Astrocyte (in vitro differentiated cells and primary cell): ENCODE measurements around the gene SBNO2. TPM values are rescaled to one million over a fixed set of nuclear protein-coding genes. Genes with fewer than 3 reads are reported as not detected.

Source experiments
- DNase-seq: peaks from one replicate; pipeline ENCODE4 v3.0.0-alpha.2; 2010; ENCODE audit warnings: low read depth
- FAIRE-seq: peaks from 2 replicates; lab custom pipeline; 2011; peaks lifted over from hg19 to GRCh38; lab: Jason Lieb, UNC
- H2AFZ ChIP-seq: 2 replicates; pipeline ENCODE4 v1.6.0; 2012; ENCODE audit warnings: low read depth, low read length, inconsistent platforms
- H3K27ac ChIP-seq: 2 replicates; pipeline ENCODE4 v1.5.1; 2011; ENCODE audit warnings: low read depth, low read length, inconsistent platforms
- H3K27me3 ChIP-seq: 2 replicates; pipeline ENCODE4 v1.6.0; 2011; ENCODE audit warnings: low read length, inconsistent platforms; ENCODE audit not compliant: insufficient read depth
- H3K36me3 ChIP-seq: 2 replicates; pipeline ENCODE4 v1.5.1; 2011; ENCODE audit warnings: low read length, inconsistent platforms; ENCODE audit not compliant: insufficient read depth
- H3K4me1 ChIP-seq: 2 replicates; pipeline ENCODE4 v1.5.1; 2011; ENCODE audit warnings: low read length, inconsistent platforms; ENCODE audit not compliant: insufficient read depth
- H3K4me2 ChIP-seq: 2 replicates; pipeline ENCODE4 v1.6.0; 2012; ENCODE audit warnings: low read length, inconsistent platforms
- H3K4me3 ChIP-seq: 2 replicates; pipeline ENCODE4 v1.5.1; 2011; ENCODE audit warnings: low read depth, mild to moderate bottlenecking, low read length, inconsistent platforms; ENCODE audit not compliant: insufficient read depth
- H3K79me2 ChIP-seq: 2 replicates; pipeline ENCODE4 v1.6.0; 2012; ENCODE audit warnings: mild to moderate bottlenecking, low read length, inconsistent platforms; ENCODE audit not compliant: insufficient read depth
- H3K9ac ChIP-seq: 2 replicates; pipeline ENCODE4 v1.6.0; 2012; ENCODE audit warnings: mild to moderate bottlenecking, low read length, inconsistent platforms
- H3K9me3 ChIP-seq: 2 replicates; pipeline ENCODE4 v1.5.1; 2012; ENCODE audit warnings: low read depth, mild to moderate bottlenecking, low read length, inconsistent platforms; ENCODE audit not compliant: insufficient read depth
- H4K20me1 ChIP-seq: 2 replicates; pipeline ENCODE4 v1.6.0; 2012; ENCODE audit warnings: low read length, inconsistent platforms; ENCODE audit not compliant: insufficient read depth
- H3K27ac Mint-ChIP-seq: one replicate; pipeline ENCODE4 v1.8.0; 2021; ENCODE audit warnings: mild to moderate bottlenecking, mixed read lengths; ENCODE audit not compliant: unreplicated experiment
- H3K27me3 Mint-ChIP-seq: one replicate; pipeline ENCODE4 v1.8.0; 2021; ENCODE audit warnings: low read depth, mixed read lengths; ENCODE audit not compliant: unreplicated experiment
- H3K36me3 Mint-ChIP-seq: one replicate; pipeline ENCODE4 v1.8.0; 2021; ENCODE audit warnings: low read depth, mixed read lengths; ENCODE audit not compliant: unreplicated experiment
- H3K4me1 Mint-ChIP-seq: one replicate; pipeline ENCODE4 v1.8.0; 2021; ENCODE audit warnings: low read depth, mixed read lengths; ENCODE audit not compliant: unreplicated experiment
- H3K4me3 Mint-ChIP-seq: one replicate; pipeline ENCODE4 v1.8.0; 2021; ENCODE audit warnings: mild to moderate bottlenecking, moderate library complexity, mixed read lengths; ENCODE audit not compliant: unreplicated experiment
- H3K9me3 Mint-ChIP-seq: one replicate; pipeline ENCODE4 v1.8.0; 2021; ENCODE audit warnings: mild to moderate bottlenecking, mixed read lengths; ENCODE audit not compliant: unreplicated experiment
- CTCF ChIP-seq: IDR thresholded peaks from 2 replicates; pipeline ENCODE4 v1.5.1; 2011; ENCODE audit warnings: low read depth, mild to moderate bottlenecking, inconsistent platforms, low read length, moderate library complexity; ENCODE audit not compliant: insufficient read depth
- EZH2 ChIP-seq: IDR thresholded peaks from 2 replicates; pipeline ENCODE4 v1.6.1; 2012; ENCODE audit warnings: mild to moderate bottlenecking, low read length, inconsistent platforms; ENCODE audit not compliant: insufficient read depth
- total RNA-seq: library from RNA; stranded (reverse); gene quantifications from 2 replicates; pipeline ENCODE4 v1.2.1, GENCODE V29; 2021

SBNO2 gene
- total RNA-seq, 1 donor from 2014 or later = 39.3 TPM

GRCh38 chr19:1094655-1094977 is 79.5 kb downstream of the SBNO2 start:
- no peaks in the 10 kb centered on the region for H3K9me3 Mint-ChIP-seq
- Histone ChIP-seq H3K4me1 (peaks cover 22% of the 10 kb centered on the region), H3K79me2 (peaks cover 30% of the 10 kb centered on the region), H3K9ac (peak overlapping the region; percentile 96), H4K20me1 (peaks cover 27% of the 10 kb centered on the region), H3K4me2 (peak overlapping the region; percentile 100), H3K27me3 (no peaks in the 10 kb centered on the region), H2AFZ (no peak overlapping the region), H3K9me3 (no peaks in the 10 kb centered on the region), H3K27ac (peak overlapping the region; percentile 65), H3K36me3 (no peaks in the 10 kb centered on the region), H3K4me3 (peak overlapping the region; percentile 97)
- no peak for TF ChIP-seq EZH2
- no peak for TF ChIP-seq CTCF
- FAIRE-seq (no peak), DNase-seq (no peak)
- H3K36me3 Mint-ChIP-seq = peaks cover 6% of the 10 kb centered on the region
- peak overlapping the region; percentile 95 for H3K4me3 Mint-ChIP-seq
- H3K27me3 Mint-ChIP-seq = no peaks in the 10 kb centered on the region
- peaks cover 10% of the 10 kb centered on the region for H3K4me1 Mint-ChIP-seq
- peak overlapping the region; percentile 84 for H3K27ac Mint-ChIP-seq

- Mint-ChIP-seq H3K36me3 (peaks cover 6% of the 10 kb centered on the region), H3K9me3 (no peaks in the 10 kb centered on the region), H3K4me1 (peaks cover 10% of the 10 kb centered on the region), H3K4me3 (peak overlapping the region; percentile 95), H3K27ac (peak overlapping the region; percentile 84), H3K27me3 (no peaks in the 10 kb centered on the region)
- no peak overlapping the region for H2AFZ ChIP-seq
- no peak overlapping the region for H3K27ac ChIP-seq
- peak overlapping the region; percentile 100 for H3K4me2 ChIP-seq
- FAIRE-seq = no peak
- H4K20me1 ChIP-seq = peaks cover 27% of the 10 kb centered on the region
- H3K9me3 ChIP-seq = no peaks in the 10 kb centered on the region
- H3K4me3 ChIP-seq = peak overlapping the region; percentile 97
- H3K27me3 ChIP-seq = no peaks in the 10 kb centered on the region
- peaks cover 17% of the 10 kb centered on the region for H3K4me1 ChIP-seq
- H3K9ac ChIP-seq = peak overlapping the region; percentile 96
- H3K36me3 ChIP-seq = no peaks in the 10 kb centered on the region
- peaks cover 30% of the 10 kb centered on the region for H3K79me2 ChIP-seq
- DNase-seq = no peak
- no peak for TF ChIP-seq CTCF
These were observed 80.1 kb downstream of the SBNO2 start for GRCh38 chr19:1093811-1094553.

GRCh38 chr19:1093330-1093729 is 80.7 kb downstream of the SBNO2 start:
- Histone ChIP-seq H4K20me1 (peaks cover 27% of the 10 kb centered on the region), H3K9ac (peak overlapping the region; percentile 96), H3K27ac (no peak overlapping the region), H3K9me3 (no peaks in the 10 kb centered on the region), H3K79me2 (peaks cover 30% of the 10 kb centered on the region), H3K4me1 (peaks cover 12% of the 10 kb centered on the region), H3K36me3 (no peaks in the 10 kb centered on the region), H3K4me2 (peak overlapping the region; percentile 100), H3K27me3 (no peaks in the 10 kb centered on the region), H2AFZ (no peak overlapping the region), H3K4me3 (no peak overlapping the region)
- Mint-ChIP-seq H3K4me1 (peaks cover 10% of the 10 kb centered on the region), H3K4me3 (peak overlapping the region; percentile 95), H3K27me3 (no peaks in the 10 kb centered on the region), H3K9me3 (no peaks in the 10 kb centered on the region), H3K36me3 (peaks cover 4% of the 10 kb centered on the region), H3K27ac (no peak overlapping the region)
- no peak for FAIRE-seq
- no peak for TF ChIP-seq CTCF
- no peak for TF ChIP-seq EZH2
- no peak for DNase-seq
